HG03103 (cell line): ENCODE data around the gene ACCS.
A peak's percentile ranks its signal among the peaks of the same experiment; 100 is the strongest.

ENCODE experiments used
- ATAC-seq: cut with Tn5 transposase; IDR thresholded peaks from one replicate; pipeline ENCODE4 v1.9.1; 2021; ENCODE audit warnings: low read depth; ENCODE audit not compliant: unreplicated experiment

Gene ACCS

DNA sequence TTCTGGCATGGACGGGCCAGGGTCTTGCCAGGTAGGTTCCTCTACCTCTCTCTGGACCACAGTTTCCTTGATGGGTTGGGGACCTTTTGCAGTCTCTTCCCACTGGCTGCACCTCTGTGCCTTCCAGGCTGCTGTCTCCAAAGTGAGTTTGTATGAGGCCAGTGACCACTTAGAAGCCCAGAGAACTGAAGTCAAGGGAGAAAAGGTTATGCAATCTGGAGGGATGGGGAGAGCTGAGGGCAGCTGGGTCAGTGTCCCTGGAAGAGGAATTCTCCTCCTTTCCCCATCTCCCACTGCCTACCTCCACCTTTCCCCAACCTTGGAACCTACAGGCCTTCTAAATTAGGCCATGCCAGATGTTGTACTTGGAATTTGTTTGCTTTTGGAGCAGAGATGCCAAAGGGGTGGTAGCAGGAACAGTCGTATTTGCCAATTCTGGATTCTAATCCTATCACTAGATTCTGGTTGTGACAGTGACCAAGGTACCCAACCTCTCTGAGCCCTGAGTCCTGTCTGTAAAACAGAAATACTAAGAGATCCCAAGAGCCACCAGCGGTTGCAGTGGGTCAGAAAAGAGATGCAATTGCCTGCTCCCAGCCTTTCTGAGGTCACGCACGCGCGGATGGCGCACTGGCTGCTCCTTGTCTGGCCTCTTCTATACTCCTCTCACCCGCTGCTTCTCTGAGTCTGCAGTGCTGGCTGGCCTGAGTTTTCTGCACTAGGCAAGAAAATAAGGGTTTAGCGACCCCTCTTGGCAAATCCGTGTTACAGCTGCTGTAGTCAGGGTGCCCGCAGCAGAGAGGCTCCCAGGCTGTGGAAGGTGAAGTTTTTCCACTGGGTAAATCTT is 29.0 kb upstream of the ACCS start:
- peak; percentile 89 for ATAC-seq

DNA sequence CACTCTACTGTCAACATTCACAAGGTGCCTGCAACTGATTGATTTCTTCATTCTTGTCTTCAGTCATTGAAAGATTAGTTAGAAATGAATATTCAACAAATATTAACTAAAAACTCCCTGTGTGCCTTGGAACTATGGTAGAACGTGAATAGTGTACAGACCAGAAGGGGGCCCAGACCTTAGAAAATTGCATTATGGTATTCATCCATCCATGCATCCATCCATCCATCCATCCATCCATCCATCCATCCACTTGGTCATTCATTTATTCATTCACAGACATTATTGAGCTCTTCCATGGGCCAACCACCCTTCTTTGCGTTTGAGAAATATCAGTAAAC is 28.4 kb upstream of the ACCS start:
- ATAC-seq: no peak

DNA sequence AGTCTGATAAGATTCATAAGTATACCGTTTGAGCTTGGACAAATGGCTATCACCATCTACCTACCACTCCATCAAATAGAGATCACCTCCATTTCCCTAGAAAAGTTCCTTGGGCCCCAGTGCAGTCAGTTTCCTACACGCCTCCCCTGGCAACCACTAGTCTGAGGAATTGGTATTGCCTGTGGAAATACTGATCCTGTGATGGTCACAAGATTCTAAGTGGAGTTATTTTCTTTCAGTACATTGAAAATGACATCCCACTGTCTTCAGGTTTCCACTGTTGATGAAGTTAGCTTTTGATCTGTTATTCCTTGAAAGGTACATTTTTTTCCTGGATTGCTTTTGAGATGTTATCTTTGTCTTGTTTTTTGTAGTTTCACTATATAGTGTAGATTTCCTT is 22.9 kb upstream of the ACCS start:
- ATAC-seq: no peak

DNA sequence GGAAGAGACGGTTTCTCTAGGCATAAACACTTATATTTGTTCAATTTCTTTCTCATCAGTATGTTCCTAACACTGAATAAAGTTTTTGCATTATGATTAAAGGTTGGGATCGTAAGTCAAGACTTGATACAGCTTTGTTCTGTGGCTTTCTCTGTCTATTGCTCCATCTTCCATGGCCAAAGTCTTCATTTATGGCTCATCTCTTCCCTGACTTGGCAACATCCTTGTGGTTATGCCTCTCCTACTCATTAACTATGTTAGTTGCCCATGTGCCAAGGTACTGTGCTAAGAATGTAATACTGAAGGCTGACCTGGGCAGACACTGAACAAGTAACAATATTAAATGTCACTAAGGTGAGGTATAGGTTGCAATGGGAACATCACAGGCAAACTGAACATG is 19.9 kb upstream of the ACCS start:
- no peak for ATAC-seq

DNA sequence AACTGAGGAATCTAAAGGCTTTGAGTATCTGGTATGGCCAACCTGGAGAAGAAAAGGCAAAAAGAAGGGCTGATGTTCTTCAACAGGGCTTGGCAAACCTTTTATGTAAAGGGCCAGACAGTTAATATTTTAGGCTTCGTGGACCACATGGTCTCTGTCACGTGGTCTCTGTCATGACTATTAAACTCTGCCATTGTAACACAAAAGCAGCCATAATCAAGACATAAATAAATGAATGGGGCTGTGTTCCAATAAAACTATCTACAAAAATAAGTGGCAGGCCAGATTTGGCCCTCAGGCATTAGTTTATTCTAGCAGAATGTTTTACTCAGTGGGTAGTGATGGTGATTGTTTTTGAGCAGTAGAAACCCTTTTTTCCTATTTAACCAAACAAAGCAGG is 18.8 kb upstream of the ACCS start:
- ATAC-seq: no peak

DNA sequence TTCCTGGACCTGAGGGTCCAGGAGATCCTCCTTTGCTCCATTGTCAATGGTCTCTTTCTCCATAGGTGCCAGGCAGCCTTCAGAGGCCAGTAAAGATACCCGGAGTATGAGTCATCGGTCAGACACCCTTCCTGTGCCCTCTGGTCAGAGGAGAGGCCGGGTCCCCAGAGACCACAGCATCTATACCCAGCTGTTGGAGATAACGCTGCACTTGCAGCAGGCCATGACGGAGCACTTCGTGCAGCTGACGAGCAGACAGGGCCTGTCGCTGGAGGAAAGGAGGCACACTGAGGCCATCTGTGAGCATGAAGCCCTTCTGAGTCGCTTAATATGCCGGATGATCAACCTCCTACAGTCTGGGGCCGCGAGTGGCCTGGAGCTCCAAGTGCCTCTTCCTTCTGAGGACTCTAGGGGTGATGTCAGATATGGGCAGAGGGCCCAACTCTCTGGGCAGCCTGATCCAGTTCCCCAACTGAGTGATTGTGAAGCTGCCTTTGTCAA is 18.1 kb upstream of the ACCS start, which contains the start of gene ACCSL:
Gene ACCSL (plus strand): TSS at position 51 of the 501 bp plus-strand sequence. CDS start 56 bp downstream, at position 107.
- no peak for ATAC-seq

DNA sequence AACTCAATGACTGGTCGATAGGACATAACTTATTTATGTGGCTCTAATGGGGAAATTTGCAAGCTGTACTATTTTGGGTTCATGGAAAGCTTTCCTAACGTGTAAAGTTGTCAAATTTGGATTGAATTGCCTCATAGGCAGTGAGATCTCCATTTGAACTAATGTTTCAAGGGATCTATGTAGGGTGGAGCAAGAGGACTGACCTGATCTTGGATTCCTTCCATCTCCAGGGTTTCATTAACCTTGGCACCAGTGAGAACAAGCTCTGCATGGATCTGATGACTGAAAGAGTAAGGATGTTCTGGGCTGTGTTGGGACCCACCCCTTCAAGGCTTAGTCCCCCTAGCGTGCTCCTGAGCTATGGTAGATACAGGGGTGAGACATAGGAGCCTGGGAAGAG is 16.2 kb upstream of the ACCS start:
- ATAC-seq: no peak

DNA sequence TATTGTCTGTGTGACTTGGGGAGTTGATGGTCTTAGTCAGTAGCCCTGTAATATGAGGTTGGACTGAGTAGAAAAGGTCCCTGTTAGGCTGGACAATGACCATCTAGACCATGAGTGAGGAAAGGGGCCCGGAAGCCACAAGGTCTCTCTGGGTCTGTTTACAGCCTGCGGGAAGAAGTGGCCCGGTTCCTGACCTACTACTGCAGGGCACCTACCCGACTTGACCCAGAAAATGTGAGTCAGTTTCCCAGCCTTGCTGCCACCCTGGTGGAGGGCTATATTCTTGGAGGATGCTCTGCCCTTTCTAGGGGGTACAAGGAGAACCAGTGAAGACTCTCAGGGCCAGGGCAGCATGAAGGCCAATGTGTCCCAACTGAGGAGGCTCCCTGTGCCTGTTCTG is 14.9 kb upstream of the ACCS start:
- no peak for ATAC-seq

DNA sequence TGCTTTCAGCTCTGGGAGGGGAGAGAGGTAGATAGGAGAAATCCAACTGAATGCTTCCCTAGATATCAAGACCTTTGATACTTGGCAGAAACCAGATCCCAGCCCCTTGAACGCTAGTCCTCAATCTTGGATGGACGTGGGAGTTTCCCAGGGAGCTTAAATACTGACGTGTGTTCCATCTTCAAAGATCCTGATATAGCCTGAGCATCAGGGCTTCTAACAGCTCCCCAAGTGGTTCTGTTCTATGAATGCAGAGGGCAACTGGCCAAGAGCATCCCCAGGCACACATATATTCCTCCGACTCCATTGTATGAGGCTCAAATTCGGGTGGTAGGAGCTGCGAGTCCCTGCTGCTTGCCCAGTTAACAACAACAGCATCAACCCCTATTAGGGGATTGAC is 8.7 kb upstream of the ACCS start:
- no peak for ATAC-seq

DNA sequence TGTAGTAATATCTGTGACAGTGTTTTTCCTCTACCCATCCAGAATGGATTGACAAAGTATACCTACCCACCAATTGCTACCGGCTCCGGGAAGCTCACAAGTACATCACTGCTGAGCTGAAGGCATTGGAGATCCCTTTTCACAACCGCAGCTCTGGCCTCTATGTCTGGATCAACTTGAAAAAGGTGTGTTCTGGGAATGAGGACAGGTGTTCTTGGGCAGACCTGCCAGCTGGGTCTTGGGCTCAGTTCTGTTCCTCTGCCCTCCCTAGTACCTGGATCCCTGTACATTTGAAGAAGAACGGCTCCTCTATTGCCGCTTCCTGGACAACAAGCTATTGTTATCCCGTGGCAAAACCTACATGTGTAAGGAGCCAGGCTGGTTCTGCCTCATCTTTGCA is 7.8 kb upstream of the ACCS start:
- ATAC-seq: no peak

DNA sequence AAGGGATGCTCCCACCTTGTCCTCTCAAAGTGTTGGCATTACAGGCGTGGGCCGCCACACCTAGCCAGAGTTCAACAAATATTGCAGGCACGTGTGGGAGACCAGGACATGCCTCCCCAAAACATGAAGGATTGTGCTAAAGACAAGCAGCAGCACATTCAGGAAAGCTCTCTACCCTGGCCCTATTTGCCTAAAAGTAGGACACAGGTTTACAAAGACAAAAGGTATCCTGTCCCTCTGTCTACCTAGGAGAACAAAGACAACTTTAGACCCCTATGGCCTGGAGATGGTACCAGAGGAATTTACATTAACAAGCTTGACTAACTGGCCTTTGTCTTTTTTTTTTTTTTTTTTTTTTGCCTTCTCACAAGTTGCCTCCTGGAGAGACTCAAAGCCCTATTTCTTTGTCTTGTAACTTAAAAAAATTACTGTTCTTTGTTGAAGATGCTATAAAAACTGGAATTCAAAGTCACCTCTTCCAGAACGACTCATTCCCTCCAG is 859 bp upstream of the ACCS start:
- ATAC-seq: no peak

DNA sequence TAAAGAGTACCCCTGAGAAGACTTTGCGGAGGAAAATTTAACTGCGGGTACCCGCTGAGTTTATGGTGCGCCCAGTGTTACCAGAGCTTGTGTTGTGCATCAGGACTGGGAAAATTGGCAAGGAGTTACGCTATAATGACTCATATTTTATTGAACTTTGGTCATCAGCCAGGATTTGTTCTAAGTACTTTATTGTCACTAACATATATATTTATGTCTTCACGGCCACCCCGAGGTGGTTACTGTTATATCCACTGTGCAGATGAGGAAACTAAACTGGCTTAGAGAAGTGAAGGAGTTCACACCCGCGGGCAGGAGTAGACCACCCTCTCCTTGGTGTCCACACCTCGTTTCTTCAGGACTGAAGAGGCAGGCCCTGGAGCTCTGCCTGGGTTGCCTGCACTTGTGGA is 667 bp downstream of the ACCS start:
- no peak for ATAC-seq

DNA sequence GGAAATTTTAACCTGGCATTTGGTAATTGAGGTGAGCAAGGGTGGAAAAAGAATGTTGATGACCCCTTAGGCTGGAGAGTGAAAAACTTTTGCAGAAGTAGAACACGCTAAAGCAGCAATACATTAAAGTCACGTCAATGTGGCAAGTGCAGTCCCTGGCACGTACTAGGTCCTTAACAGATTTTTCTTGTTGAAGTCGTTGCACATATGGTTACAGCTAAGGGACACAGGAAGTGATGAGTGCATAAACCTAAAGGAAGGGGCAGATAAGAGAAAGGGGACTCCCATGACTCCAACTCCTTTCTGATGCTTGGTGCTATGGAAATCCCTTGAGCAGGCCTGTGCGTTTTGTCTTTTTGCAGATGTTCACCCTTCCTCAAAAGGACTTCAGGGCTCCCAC is 1.2 kb downstream of the ACCS start:
- no peak for ATAC-seq

DNA sequence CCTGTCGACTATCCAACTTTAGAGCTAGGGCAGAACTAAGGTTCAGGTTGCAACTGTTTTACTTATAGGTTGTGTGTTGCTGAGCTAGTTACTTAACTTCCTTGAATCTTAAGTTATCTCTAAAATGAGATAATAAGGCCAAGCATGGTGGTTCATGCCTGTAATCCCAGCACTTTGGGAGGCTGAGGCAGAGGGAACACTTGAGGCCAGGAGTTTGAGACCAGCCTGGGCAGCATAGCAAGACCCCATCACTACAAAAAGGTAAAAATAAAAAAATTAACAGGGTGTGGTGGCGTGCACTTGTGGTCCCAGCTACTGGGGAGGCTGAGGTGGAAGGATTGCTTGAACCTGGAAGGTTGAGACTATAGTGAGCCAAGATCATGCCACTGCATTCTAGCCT is 2.1 kb downstream of the ACCS start:
- no peak for ATAC-seq

DNA sequence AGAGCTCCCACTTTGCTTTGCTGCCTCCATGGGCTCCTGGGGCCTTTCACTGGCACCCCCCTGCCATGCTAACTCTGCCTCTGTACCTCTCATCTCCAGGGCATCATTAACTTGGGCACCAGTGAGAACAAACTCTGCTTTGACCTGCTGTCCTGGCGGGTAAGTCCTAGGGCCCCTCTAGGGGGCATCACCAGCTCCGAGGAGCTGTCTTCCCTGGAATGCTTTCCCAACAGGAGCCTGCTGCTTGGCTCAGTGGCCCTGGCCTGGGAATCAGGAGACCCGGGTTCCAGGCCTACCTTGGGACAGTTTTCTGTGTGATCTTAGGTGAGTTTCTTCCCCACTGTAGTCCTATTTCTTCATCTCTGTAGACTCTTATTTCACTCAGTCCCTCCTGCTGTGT is 5.1 kb downstream of the ACCS start:
- ATAC-seq: no peak

DNA sequence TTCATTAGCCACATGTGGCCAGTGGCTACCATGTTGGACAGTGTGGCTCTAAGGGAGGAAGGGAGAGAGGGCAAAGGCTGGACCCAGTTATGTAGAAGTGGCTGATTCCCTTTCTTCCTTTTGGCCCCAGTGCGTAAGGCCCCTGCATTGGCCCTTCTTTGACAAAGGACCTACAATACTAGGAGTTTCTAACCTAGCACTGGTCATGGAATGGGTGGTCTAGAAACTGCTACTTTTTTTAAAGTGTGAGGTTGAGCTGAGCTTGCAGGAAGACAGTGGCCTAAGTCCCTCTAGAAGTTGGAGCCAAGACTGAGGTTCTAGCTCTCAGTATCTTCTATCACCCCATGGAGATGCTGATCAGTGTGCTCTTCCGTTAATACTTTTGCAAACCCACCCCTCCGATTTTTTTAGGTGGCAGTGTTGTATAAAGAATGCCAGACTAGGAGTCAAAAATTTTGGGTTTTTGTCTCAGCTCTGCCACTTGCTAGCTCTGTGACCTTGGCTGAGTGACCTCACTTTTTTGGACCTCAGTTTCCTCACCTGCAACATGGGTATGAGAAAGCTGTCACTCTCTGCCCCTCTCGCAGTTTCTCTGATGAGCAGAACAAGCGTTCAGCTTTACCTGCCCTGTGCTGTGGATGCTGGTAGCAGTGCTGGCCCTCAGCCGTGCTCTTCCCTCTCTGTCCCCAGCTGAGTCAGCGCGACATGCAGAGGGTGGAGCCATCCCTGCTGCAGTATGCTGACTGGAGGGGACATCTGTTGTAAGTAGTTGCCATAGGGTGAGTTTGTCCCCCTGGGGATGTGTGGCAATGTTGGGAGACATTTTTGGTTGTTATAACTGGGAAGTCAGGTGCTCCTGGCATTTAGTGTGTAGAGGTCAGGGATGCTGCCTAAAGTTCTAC is 6.9 kb downstream of the ACCS start:
- no peak for ATAC-seq

DNA sequence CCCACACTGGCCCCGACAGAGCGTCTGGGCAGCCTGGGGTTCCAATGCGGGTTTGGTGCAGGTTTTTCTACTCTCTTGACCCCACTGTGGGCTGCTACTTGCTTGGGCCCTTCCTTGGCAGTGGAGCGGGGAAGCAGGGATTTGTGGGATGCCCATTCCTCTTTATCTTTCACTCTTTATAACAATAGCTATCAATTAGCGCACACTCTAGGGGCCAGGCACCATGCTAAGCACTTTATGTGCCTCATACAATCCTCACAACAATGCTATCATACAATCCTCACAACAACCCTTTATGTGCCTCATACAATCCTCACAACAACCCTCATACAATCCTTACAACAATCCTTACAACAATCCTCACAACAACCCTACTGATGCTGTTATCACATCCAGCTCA is 12.7 kb downstream of the ACCS start:
- ATAC-seq: no peak

DNA sequence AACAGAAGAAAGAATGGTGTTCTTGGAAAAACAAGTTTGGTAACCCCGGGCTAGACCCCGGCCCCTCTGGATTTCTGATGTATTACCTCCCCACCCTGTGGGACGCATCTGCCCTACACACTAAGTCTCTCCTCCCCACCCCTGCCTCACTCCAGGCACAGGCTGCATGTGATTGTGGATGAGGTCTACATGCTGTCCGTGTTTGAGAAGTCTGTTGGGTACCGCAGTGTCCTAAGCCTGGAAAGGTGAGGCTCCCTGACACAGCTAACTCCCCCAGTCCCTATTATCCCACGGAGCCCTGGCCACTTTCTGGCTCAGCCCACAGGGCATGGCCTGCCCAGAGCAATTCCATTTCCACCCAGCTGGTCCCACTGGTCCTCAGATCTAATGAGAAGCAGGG is 13.3 kb downstream of the ACCS start:
- no peak for ATAC-seq

DNA sequence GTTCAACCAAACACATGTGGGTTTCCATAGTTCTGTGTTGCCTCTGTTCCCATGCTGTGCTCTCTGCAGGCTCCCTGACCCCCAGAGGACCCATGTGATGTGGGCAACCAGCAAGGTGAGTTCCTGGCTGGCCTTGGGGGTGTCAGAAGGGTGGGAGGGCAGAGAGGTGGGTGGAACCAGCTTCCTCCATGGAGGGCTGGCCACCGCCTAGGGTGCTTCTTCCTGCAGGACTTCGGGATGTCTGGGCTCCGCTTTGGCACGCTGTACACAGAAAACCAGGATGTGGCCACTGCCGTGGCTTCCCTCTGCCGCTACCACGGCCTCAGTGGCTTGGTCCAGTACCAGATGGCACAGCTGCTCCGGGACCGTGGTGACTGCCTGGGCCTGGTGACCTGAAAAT is 14.9 kb downstream of the ACCS start:
- ATAC-seq: no peak

DNA sequence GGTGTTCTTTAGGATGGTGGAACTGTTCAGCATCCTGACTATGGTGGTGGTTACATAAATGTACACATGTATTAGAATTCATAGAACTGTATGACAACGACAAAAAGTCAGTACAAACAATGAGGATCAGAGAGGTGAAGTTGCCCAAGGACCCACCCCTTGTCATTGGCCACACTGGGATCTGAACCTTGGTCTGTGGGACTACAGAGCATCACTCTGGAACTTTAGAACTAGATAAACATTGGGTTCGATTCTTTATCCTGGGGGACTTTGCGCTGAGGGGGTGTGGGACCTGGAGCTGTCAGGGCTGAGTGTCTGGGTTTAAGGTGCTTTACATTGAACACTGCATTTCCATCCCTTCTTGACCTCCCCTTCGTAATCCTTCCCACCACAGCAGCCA is 16.6 kb downstream of the ACCS start:
- no peak for ATAC-seq

DNA sequence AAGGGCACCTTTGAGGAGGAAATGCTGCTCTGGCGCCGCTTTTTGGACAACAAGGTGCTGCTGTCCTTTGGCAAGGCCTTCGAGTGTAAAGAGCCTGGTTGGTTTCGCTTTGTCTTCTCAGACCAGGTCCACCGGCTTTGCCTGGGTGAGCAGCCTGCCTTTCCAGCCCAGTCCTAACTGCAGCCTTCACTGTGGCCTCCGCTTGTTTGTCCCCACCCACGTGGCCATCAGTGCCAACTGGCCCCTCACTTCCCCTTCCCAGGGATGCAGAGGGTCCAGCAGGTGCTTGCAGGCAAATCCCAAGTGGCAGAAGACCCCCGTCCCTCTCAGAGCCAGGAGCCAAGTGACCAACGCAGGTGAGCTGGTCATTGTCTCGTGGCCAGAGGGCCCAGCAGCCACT is 17.4 kb downstream of the ACCS start:
- no peak for ATAC-seq
